GM21367 (cell line): ENCODE data around the gene RAB34.

Experiments
- ATAC-seq: cut with Tn5 transposase; IDR thresholded peaks from one replicate; pipeline ENCODE4 v1.9.1; 2021; ENCODE audit not compliant: unreplicated experiment

Gene RAB34

GRCh38 chr17:28717578-28718332 lies at the start of gene RAB34:
Gene RAB34 (minus strand): TSS chr17:28717868. CDS start chr17:28717266, 602 bp downstream.
- ATAC-seq: no peak

GRCh38 chr17:28765038-28765437 lies 47.4 kb upstream of the RAB34 start:
- ATAC-seq: no peak

- no peak for ATAC-seq
These were observed 46.2 kb upstream of the RAB34 start for GRCh38 chr17:28763804-28764266.

GRCh38 chr17:28763137-28763799 lies 45.6 kb upstream of the RAB34 start:
- no peak for ATAC-seq

- no peak for ATAC-seq
These were observed 43.2 kb upstream of the RAB34 start for GRCh38 chr17:28760601-28761562.

- ATAC-seq: no peak
These were observed 41.7 kb upstream of the RAB34 start for GRCh38 chr17:28759256-28759865.

- ATAC-seq: no peak
These were observed 40.9 kb upstream of the RAB34 start for GRCh38 chr17:28758411-28759121.

GRCh38 chr17:28756049-28756804 lies 38.6 kb upstream of the RAB34 start:
- ATAC-seq: no peak

- ATAC-seq: no peak
These were observed 37.8 kb upstream of the RAB34 start for GRCh38 chr17:28755486-28755885.

- ATAC-seq: no peak
These were observed 34.1 kb upstream of the RAB34 start for GRCh38 chr17:28751600-28752366.

- peak; percentile 52 for ATAC-seq
These were observed 32.7 kb upstream of the RAB34 start for GRCh38 chr17:28750178-28751047.

- ATAC-seq: no peak
These were observed 32.0 kb upstream of the RAB34 start for GRCh38 chr17:28749516-28750177.

- ATAC-seq: no peak
These were observed 31.3 kb upstream of the RAB34 start for GRCh38 chr17:28748852-28749515.

GRCh38 chr17:28747801-28748750 lies 30.4 kb upstream of the RAB34 start:
- ATAC-seq: no peak

- no peak for ATAC-seq
These were observed 29.5 kb upstream of the RAB34 start for GRCh38 chr17:28747051-28747691.
